HCT116 (cell line): ENCODE measurements around the gene CLEC16A.

Experiments
- ELF1 ChIP-seq: IDR thresholded peaks from 2 replicates; pipeline ENCODE4 v1.6.1; 2012; ENCODE audit warnings: low read depth, borderline replicate concordance
- EZH2 ChIP-seq: fragments of 200-600 bp; sonication (generic); IDR thresholded peaks from 2 replicates; pipeline ENCODE4 v1.6.1; 2017; ENCODE audit warnings: antibody characterized with exemption, mixed run types
- POLR2A ChIP-seq: IDR thresholded peaks from 2 replicates; pipeline ENCODE4 v1.7.0; 2011; ENCODE audit warnings: borderline replicate concordance; ENCODE audit not compliant: insufficient read depth, insufficient read length; ENCODE audit errors: extremely low read depth
- POLR2AphosphoS5 ChIP-seq: IDR thresholded peaks from 2 replicates; pipeline ENCODE4 v1.6.1; 2011; ENCODE audit warnings: mild to moderate bottlenecking, low read depth, low read length, moderate library complexity
- RAD21 ChIP-seq: IDR thresholded peaks from 2 replicates; pipeline ENCODE4 v1.6.1; 2012; ENCODE audit warnings: low read depth, mild to moderate bottlenecking
- SIN3A ChIP-seq: IDR thresholded peaks from 2 replicates; pipeline ENCODE4 v1.6.1; 2012; ENCODE audit warnings: low read depth
- ZFX ChIP-seq: fragments of 450-650 bp; IDR thresholded peaks from 2 replicates; pipeline ENCODE4 v1.6.1; 2017
- TF ChIP-seq, protein P1 (sequence below): IDR thresholded peaks from 2 replicates; pipeline ENCODE4 v1.6.1; 2012; ENCODE audit warnings: low read depth
- TF ChIP-seq, protein P2 (sequence below), 3 experiments: fragments of 200-600 bp in 1 of 3; sonication (generic) in 1 of 3; IDR thresholded peaks in 2 of 3; conservative IDR thresholded peaks in 1 of 3; 2 replicates each; pipeline ENCODE4 v1.5.1; 2012 to 2017; ENCODE audit warnings: low read depth in 2 of 3, low read length in 2 of 3, antibody characterized with exemption in 1 of 3, borderline replicate concordance in 1 of 3, control low read depth in 1 of 3, mild to moderate bottlenecking in 1 of 3, mixed read lengths in 1 of 3, mixed run types in 1 of 3, moderate library complexity in 1 of 3; ENCODE audit not compliant: insufficient read depth in 1 of 3

DNA sequence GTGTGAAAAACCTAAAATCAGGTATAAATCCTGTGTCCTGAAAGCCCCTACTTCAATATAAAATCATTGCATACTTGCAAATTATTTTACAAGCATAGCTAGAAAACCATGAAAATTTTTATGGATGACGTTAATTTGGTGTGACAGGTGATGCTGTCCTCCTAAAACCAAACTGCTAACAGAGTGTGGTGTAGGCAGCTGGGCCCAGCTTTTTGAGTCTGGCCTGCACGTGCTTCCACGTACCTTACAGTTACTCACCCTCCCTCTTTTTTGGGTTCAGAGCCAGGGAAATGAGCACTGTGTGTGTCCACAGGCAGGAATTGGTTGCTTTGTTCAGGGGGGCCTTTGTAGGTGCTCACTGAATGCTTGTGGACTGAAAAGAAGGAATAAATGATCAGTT is 36.4 kb downstream of the CLEC16A start:
- TF ChIP-seq SIN3A = no peak
- no peak for TF ChIP-seq POLR2A
- TF ChIP-seq POLR2AphosphoS5 = no peak
- TF ChIP-seq EZH2 = no peak
- TF ChIP-seq ZFX = no peak
- TF ChIP-seq, protein P1, sequence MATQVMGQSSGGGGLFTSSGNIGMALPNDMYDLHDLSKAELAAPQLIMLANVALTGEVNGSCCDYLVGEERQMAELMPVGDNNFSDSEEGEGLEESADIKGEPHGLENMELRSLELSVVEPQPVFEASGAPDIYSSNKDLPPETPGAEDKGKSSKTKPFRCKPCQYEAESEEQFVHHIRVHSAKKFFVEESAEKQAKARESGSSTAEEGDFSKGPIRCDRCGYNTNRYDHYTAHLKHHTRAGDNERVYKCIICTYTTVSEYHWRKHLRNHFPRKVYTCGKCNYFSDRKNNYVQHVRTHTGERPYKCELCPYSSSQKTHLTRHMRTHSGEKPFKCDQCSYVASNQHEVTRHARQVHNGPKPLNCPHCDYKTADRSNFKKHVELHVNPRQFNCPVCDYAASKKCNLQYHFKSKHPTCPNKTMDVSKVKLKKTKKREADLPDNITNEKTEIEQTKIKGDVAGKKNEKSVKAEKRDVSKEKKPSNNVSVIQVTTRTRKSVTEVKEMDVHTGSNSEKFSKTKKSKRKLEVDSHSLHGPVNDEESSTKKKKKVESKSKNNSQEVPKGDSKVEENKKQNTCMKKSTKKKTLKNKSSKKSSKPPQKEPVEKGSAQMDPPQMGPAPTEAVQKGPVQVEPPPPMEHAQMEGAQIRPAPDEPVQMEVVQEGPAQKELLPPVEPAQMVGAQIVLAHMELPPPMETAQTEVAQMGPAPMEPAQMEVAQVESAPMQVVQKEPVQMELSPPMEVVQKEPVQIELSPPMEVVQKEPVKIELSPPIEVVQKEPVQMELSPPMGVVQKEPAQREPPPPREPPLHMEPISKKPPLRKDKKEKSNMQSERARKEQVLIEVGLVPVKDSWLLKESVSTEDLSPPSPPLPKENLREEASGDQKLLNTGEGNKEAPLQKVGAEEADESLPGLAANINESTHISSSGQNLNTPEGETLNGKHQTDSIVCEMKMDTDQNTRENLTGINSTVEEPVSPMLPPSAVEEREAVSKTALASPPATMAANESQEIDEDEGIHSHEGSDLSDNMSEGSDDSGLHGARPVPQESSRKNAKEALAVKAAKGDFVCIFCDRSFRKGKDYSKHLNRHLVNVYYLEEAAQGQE = no peak
- TF ChIP-seq, protein P2, sequence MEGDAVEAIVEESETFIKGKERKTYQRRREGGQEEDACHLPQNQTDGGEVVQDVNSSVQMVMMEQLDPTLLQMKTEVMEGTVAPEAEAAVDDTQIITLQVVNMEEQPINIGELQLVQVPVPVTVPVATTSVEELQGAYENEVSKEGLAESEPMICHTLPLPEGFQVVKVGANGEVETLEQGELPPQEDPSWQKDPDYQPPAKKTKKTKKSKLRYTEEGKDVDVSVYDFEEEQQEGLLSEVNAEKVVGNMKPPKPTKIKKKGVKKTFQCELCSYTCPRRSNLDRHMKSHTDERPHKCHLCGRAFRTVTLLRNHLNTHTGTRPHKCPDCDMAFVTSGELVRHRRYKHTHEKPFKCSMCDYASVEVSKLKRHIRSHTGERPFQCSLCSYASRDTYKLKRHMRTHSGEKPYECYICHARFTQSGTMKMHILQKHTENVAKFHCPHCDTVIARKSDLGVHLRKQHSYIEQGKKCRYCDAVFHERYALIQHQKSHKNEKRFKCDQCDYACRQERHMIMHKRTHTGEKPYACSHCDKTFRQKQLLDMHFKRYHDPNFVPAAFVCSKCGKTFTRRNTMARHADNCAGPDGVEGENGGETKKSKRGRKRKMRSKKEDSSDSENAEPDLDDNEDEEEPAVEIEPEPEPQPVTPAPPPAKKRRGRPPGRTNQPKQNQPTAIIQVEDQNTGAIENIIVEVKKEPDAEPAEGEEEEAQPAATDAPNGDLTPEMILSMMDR (IDR thresholded peaks at IDR 0.05 in 2 of 3, conservative IDR thresholded peaks at IDR 0.05 in 1 of 3; ENCODE audit: borderline replicate concordance in 1 of 3, insufficient read depth in 1 of 3, low read depth in 2 of 3, low read length in 2 of 3) = no peak
- TF ChIP-seq ELF1 = no peak
- no peak for TF ChIP-seq RAD21
